CD8-positive, alpha-beta memory T cell (primary cell): Measurements from ENCODE around the gene WDR77. TPM values are rescaled to one million over a fixed set of nuclear protein-coding genes. Genes with fewer than 3 reads are reported as not detected.

Experiments
- CTCF ChIA-PET: fragments of 350-600 bp; sonication (Branson Sonifier 250); formaldehyde crosslinking; loops from one replicate; lab custom pipeline; 2021; ENCODE audit warnings: antibody characterized with exemption; lab: Charles Lee
- POLR2A ChIA-PET: fragments of 350-600 bp; sonication (Branson Sonifier 250); formaldehyde crosslinking; loops from one replicate; lab custom pipeline; 2021; ENCODE audit warnings: antibody characterized with exemption; lab: Charles Lee
- DNase-seq, 5 donors: peaks; one replicate each; pipeline versions ENCODE4 v3.0.0 to v3.0.0-alpha.2; 2020 to 2022; ENCODE audit warnings: mixed read lengths in 1 of 5
- H3K27ac ChIP-seq: one replicate; pipeline ENCODE4 v1.7.0; 2013; ENCODE audit warnings: low read depth, mild to moderate bottlenecking, low read length, moderate library complexity
- H3K27me3 ChIP-seq: 2 replicates; pipeline ENCODE4 v1.7.0; 2013; ENCODE audit warnings: low read length, mild to moderate bottlenecking; ENCODE audit not compliant: insufficient read depth, poor library complexity, severe bottlenecking
- H3K36me3 ChIP-seq: 2 replicates; pipeline ENCODE4 v1.7.0; 2013; ENCODE audit warnings: mild to moderate bottlenecking, low read length, moderate library complexity; ENCODE audit not compliant: insufficient read depth
- H3K4me1 ChIP-seq: 2 replicates; pipeline ENCODE4 v1.7.0; 2013; ENCODE audit warnings: mild to moderate bottlenecking, low read length, moderate library complexity; ENCODE audit not compliant: insufficient read depth
- H3K4me3 ChIP-seq: 2 replicates; pipeline ENCODE4 v1.7.0; 2013; ENCODE audit warnings: mild to moderate bottlenecking, low read length
- H3K9me3 ChIP-seq: 2 replicates; pipeline ENCODE4 v1.7.0; 2013; ENCODE audit warnings: mild to moderate bottlenecking, low read length
- H3K27ac Mint-ChIP-seq, 8 donors: one replicate each; pipeline ENCODE4 v1.8.0; 2020 to 2021; ENCODE audit warnings: mixed read lengths in 8 of 8, mild to moderate bottlenecking in 6 of 8, inconsistent platforms in 3 of 8, moderate library complexity in 3 of 8
- H3K27me3 Mint-ChIP-seq, 2 donors: one replicate each; pipeline ENCODE4 v1.8.0; 2020 to 2021; ENCODE audit warnings: mixed read lengths in 2 of 2, mild to moderate bottlenecking in 1 of 2, moderate library complexity in 1 of 2
- H3K36me3 Mint-ChIP-seq, 3 donors: one replicate each; pipeline ENCODE4 v1.8.0; 2020 to 2021; ENCODE audit warnings: mixed read lengths in 3 of 3, inconsistent platforms in 1 of 3, mild to moderate bottlenecking in 1 of 3
- H3K4me1 Mint-ChIP-seq, 3 donors: one replicate each; pipeline ENCODE4 v1.8.0; 2020 to 2021; ENCODE audit warnings: mixed read lengths in 3 of 3, inconsistent platforms in 1 of 3, mild to moderate bottlenecking in 1 of 3
- H3K4me3 Mint-ChIP-seq, 7 donors: one replicate each; pipeline ENCODE4 v1.8.0; 2020 to 2021; ENCODE audit warnings: mixed read lengths in 7 of 7, mild to moderate bottlenecking in 6 of 7, moderate library complexity in 4 of 7, inconsistent platforms in 2 of 7
- H3K9me3 Mint-ChIP-seq, 5 donors: one replicate each; pipeline ENCODE4 v1.8.0; 2020 to 2022; ENCODE audit warnings: mixed read lengths in 5 of 5, mild to moderate bottlenecking in 3 of 5, moderate library complexity in 2 of 5, inconsistent platforms in 1 of 5
- polyA plus RNA-seq: library from polyadenylated mRNA; unstranded; fragments of 300-500 nt; fragmentation: Illumina TruSeq; gene quantifications from one replicate; pipeline ENCODE4 v1.2.3, GENCODE V29; 2021
- total RNA-seq, 2 experiments: library from RNA; stranded (reverse); gene quantifications; one replicate each; pipeline ENCODE4 v1.2.3, GENCODE V29; 2021

WDR77 gene
- total and polyA plus RNA-seq, 3 experiments from 2014 or later: 42.2 to 74.7 (median 73.2) TPM

GRCh38 chr1:111476214-111476613 is 27.2 kb upstream of the WDR77 start:
- peaks cover 6 to 11% (median 6%) of the 10 kb centered on the region in 3 donors for H3K36me3 Mint-ChIP-seq
- no peaks in the 10 kb centered on the region for H3K27me3 ChIP-seq
- no peak for DNase-seq
- no peaks in the 10 kb centered on the region for H3K9me3 Mint-ChIP-seq
- H3K27ac Mint-ChIP-seq: peak overlapping the region; percentile 80 to 96 (median 90)
- peaks cover 59 to 61% (median 60%) of the 10 kb centered on the region in 3 donors for H3K4me1 Mint-ChIP-seq
- peaks cover 64% of the 10 kb centered on the region for H3K4me1 ChIP-seq
- ChIA-PET POLR2A (interaction anchor here (0.7 to 0.8 kb wide), 2 partner anchors 20 to 28 kb away, joined by 3 to 4 read pairs; partner anchors contain the start of genes ATP5PB and WDR77), CTCF (interaction anchor here (1.2 to 5.9 kb wide), 7 partner anchors 10 to 253 kb away, joined by 3 to 33 read pairs (median 3); partner anchors contain the start of genes ATP5PB and WDR77)
- peaks cover 8% of the 10 kb centered on the region for H3K36me3 ChIP-seq
- H3K27ac ChIP-seq: no peak overlapping the region
- peak overlapping the region; percentile 61 for H3K4me3 ChIP-seq
- H3K9me3 ChIP-seq: no peaks in the 10 kb centered on the region
- H3K27me3 Mint-ChIP-seq: no peaks in the 10 kb centered on the region
- H3K4me3 Mint-ChIP-seq: peak overlapping the region; percentile 66 to 80 (median 75)

GRCh38 chr1:111475701-111476100 is 26.6 kb upstream of the WDR77 start:
- Histone ChIP-seq H3K36me3 (peaks cover 8% of the 10 kb centered on the region), H3K27me3 (no peaks in the 10 kb centered on the region), H3K9me3 (no peaks in the 10 kb centered on the region), H3K4me1 (peaks cover 68% of the 10 kb centered on the region), H3K27ac (no peak overlapping the region), H3K4me3 (peak overlapping the region; percentile 61)
- Mint-ChIP-seq H3K4me1 (peaks cover 58 to 61% (median 60%) of the 10 kb centered on the region in 3 donors), H3K9me3 (no peaks in the 10 kb centered on the region), H3K27me3 (no peaks in the 10 kb centered on the region), H3K4me3 (peak overlapping the region; percentile 66 to 80 (median 75)), H3K27ac (peak overlapping the region; percentile 72 to 96 (median 90)), H3K36me3 (peaks cover 6 to 11% (median 6%) of the 10 kb centered on the region in 3 donors)
- peak in 1 of 5 donors; percentile 21 for DNase-seq
- ChIA-PET POLR2A (interaction anchor here (0.7 kb wide), 1 partner anchor 19 kb away, joined by 3 read pairs; no protein-coding TSS in a partner anchor), CTCF (interaction anchor here (1.6 to 5.9 kb wide), 5 partner anchors 13 to 253 kb away, joined by 3 to 33 read pairs (median 10); partner anchors contain the start of genes ATP5PB and WDR77)

DNA sequence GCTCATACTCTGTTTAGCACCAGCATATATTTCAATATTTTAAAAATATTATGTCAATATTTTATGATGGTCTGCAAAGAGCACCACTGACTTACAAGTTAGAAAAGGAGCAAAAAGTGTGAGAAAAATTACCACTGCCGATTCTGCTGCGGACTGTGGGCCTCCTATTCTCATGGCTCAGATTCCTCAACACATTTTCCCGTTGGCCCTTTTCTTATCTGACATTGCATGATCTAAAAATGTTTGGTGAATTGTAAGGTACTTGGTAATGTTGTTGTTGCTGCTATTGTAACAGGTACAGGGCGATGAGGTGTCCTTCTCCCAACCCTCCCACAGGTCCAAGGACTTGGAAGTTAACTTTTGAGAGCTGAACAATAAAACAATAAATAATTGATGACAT is 25.5 kb upstream of the WDR77 start:
- Histone ChIP-seq H3K27ac (peak overlapping the region; percentile 26), H3K27me3 (no peaks in the 10 kb centered on the region), H3K4me3 (peak overlapping the region; percentile 61), H3K4me1 (peaks cover 79% of the 10 kb centered on the region), H3K36me3 (peaks cover 8% of the 10 kb centered on the region), H3K9me3 (no peaks in the 10 kb centered on the region)
- no peaks in the 10 kb centered on the region for H3K9me3 Mint-ChIP-seq
- peaks cover 52 to 59% (median 58%) of the 10 kb centered on the region in 3 donors for H3K4me1 Mint-ChIP-seq
- H3K4me3 Mint-ChIP-seq: peak overlapping the region; percentile 15 to 80 (median 74)
- POLR2A ChIA-PET: interaction anchor here (0.6 kb wide), 1 partner anchor 180 kb away, joined by 3 read pairs; no protein-coding TSS in a partner anchor
- peaks cover 6 to 11% (median 6%) of the 10 kb centered on the region in 3 donors for H3K36me3 Mint-ChIP-seq
- DNase-seq: no peak
- CTCF ChIA-PET: interaction anchor here (3.2 to 5.9 kb wide), 2 partner anchors 26 to 33 kb away, joined by 10 to 33 read pairs; partner anchors contain the start of genes ATP5PB and WDR77
- no peaks in the 10 kb centered on the region for H3K27me3 Mint-ChIP-seq
- peak overlapping the region in 7 of 8 donors; percentile 17 to 91 (median 86) for H3K27ac Mint-ChIP-seq

- Mint-ChIP-seq H3K9me3 (no peaks in the 10 kb centered on the region), H3K27me3 (no peaks in the 10 kb centered on the region), H3K4me3 (peak overlapping the region; percentile 66 to 84 (median 75)), H3K4me1 (peaks cover 52 to 58% (median 58%) of the 10 kb centered on the region in 3 donors), H3K36me3 (peaks cover 6 to 11% (median 6%) of the 10 kb centered on the region in 3 donors), H3K27ac (peak overlapping the region; percentile 76 to 91 (median 86))
- POLR2A ChIA-PET: no interaction called here
- Histone ChIP-seq H3K9me3 (no peaks in the 10 kb centered on the region), H3K27me3 (no peaks in the 10 kb centered on the region), H3K36me3 (peaks cover 8% of the 10 kb centered on the region), H3K4me3 (peak overlapping the region; percentile 61), H3K4me1 (peaks cover 83% of the 10 kb centered on the region), H3K27ac (peak overlapping the region; percentile 26)
- CTCF ChIA-PET: interaction anchor here (3.2 to 5.9 kb wide), 2 partner anchors 26 to 33 kb away, joined by 10 to 33 read pairs; partner anchors contain the start of genes ATP5PB and WDR77
- DNase-seq: no peak
Measured at GRCh38 chr1:111474106-111474505, 25.1 kb upstream of the WDR77 start.

DNA sequence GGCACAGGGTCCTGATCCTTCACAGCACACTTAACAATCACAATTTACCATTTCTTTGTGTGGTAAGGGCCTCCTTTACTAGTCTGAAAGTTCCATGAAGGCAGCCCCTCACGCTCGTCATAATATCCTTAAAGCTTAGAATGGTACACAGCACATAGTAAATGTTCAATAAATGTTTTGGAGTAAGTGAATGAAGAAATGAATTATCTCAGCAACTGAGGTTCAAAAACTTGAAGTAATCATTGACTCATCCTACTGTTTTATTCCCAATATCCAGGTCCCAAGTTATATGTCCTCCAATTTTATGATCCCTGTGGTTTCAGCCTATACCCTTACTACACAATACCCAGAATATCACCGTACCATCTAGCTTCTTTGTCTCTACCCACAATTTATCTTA is 22.5 kb upstream of the WDR77 start:
- peaks cover 65% of the 10 kb centered on the region for H3K4me1 ChIP-seq
- H3K9me3 ChIP-seq: no peaks in the 10 kb centered on the region
- Mint-ChIP-seq H3K36me3 (peaks cover 0 to 9% (median 4%) of the 10 kb centered on the region in 3 donors), H3K27me3 (no peaks in the 10 kb centered on the region), H3K4me1 (peaks cover 27 to 40% (median 34%) of the 10 kb centered on the region in 3 donors), H3K27ac (no peak overlapping the region), H3K4me3 (no peak overlapping the region), H3K9me3 (no peaks in the 10 kb centered on the region)
- no peaks in the 10 kb centered on the region for H3K27me3 ChIP-seq
- ChIA-PET CTCF (interaction anchor here (0.6 to 3.4 kb wide), 6 partner anchors 10 to 177 kb away, joined by 3 to 20 read pairs (median 3); partner anchors contain the start of genes ATP5PB and WDR77), POLR2A (interaction anchor here (0.7 kb wide), 2 partner anchors 28 to 37 kb away, joined by 4 to 7 read pairs; no protein-coding TSS in a partner anchor)
- H3K4me3 ChIP-seq: peak overlapping the region; percentile 55
- no peak for DNase-seq
- H3K27ac ChIP-seq: peak overlapping the region; percentile 40
- H3K36me3 ChIP-seq: no peaks in the 10 kb centered on the region

- no peaks in the 10 kb centered on the region for H3K27me3 Mint-ChIP-seq
- no peaks in the 10 kb centered on the region for H3K27me3 ChIP-seq
- H3K4me3 ChIP-seq: peak overlapping the region; percentile 55
- H3K4me1 Mint-ChIP-seq: peaks cover 22 to 35% (median 29%) of the 10 kb centered on the region in 3 donors
- H3K9me3 ChIP-seq: no peaks in the 10 kb centered on the region
- peaks cover 60% of the 10 kb centered on the region for H3K4me1 ChIP-seq
- no peak overlapping the region for H3K4me3 Mint-ChIP-seq
- H3K36me3 Mint-ChIP-seq: peaks cover 0 to 9% (median 4%) of the 10 kb centered on the region in 3 donors
- POLR2A ChIA-PET: interaction anchor here (0.5 to 0.7 kb wide), 4 partner anchors 20 to 212 kb away, joined by 3 to 7 read pairs (median 4); no protein-coding TSS in a partner anchor
- H3K27ac Mint-ChIP-seq: no peak overlapping the region
- peak overlapping the region; percentile 40 for H3K27ac ChIP-seq
- DNase-seq: peak; percentile 47 to 84 (median 82)
- CTCF ChIA-PET: interaction anchor here (0.6 to 3.4 kb wide), 5 partner anchors 11 to 178 kb away, joined by 3 to 20 read pairs (median 3); partner anchors contain the start of genes ATP5PB and WDR77
- no peaks in the 10 kb centered on the region for H3K9me3 Mint-ChIP-seq
- H3K36me3 ChIP-seq: no peaks in the 10 kb centered on the region
Measured at GRCh38 chr1:111471012-111471411, 22.0 kb upstream of the WDR77 start.

DNA sequence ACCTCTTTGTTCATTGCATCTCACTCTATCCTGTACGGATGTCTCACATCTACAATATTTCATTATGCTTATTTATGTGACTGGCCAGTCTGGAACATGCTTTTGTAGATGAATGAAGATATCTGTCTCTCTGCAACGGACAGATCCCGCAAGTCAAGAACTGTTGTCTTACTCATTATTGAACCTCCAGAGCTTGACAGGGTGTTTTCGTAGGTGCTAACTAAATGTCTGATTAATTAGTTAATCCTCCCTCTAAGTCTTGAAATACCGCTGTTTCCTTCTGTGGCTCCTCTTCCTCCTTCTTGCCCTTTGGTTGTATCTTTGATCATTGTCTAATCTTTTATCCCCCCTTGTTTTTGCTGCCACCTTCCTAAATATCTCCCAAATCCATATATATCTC is 21.5 kb upstream of the WDR77 start:
- ChIA-PET POLR2A (interaction anchor here (0.5 to 0.7 kb wide), 2 partner anchors 20 to 213 kb away, joined by 3 read pairs; no protein-coding TSS in a partner anchor), CTCF (interaction anchor here (1.6 to 3.4 kb wide), 3 partner anchors 11 to 178 kb away, joined by 3 to 20 read pairs (median 11); no protein-coding TSS in a partner anchor)
- Mint-ChIP-seq H3K27ac (no peak overlapping the region), H3K4me1 (peaks cover 17 to 31% (median 25%) of the 10 kb centered on the region in 3 donors), H3K4me3 (no peak overlapping the region), H3K36me3 (peaks cover 0 to 11% (median 4%) of the 10 kb centered on the region in 3 donors), H3K9me3 (no peaks in the 10 kb centered on the region), H3K27me3 (no peaks in the 10 kb centered on the region)
- Histone ChIP-seq H3K27ac (peak overlapping the region; percentile 40), H3K9me3 (no peaks in the 10 kb centered on the region), H3K36me3 (no peaks in the 10 kb centered on the region), H3K27me3 (no peaks in the 10 kb centered on the region), H3K4me1 (peaks cover 56% of the 10 kb centered on the region), H3K4me3 (peak overlapping the region; percentile 55)
- no peak for DNase-seq
